Neuronal stem cell (in vitro differentiated cells): ENCODE results near the gene PCF11.
"Not testable (repeated sequence)": the region's sequence is repeated elsewhere in the genome, so short reads cannot be mapped to it uniquely, and the experiment has no call there.

Source experiments
- DNase-seq: peaks from one replicate; pipeline ENCODE4 v3.0.0-alpha.2; 2013; ENCODE audit warnings: low spot score
- H2AFZ ChIP-seq: one replicate; pipeline ENCODE4 v1.6.1; 2013; ENCODE audit warnings: mild to moderate bottlenecking, low read length, inconsistent platforms
- H2AK5ac ChIP-seq: 2 replicates; pipeline ENCODE4 v1.6.1; 2013; ENCODE audit warnings: low read depth, mild to moderate bottlenecking, inconsistent platforms, low read length, moderate library complexity, mixed read lengths
- H2BK120ac ChIP-seq: 2 replicates; pipeline ENCODE4 v1.6.1; 2013; ENCODE audit warnings: low read depth, mild to moderate bottlenecking, inconsistent platforms, low read length, moderate library complexity, mixed read lengths
- H2BK12ac ChIP-seq: one replicate; pipeline ENCODE4 v1.6.1; 2013; ENCODE audit warnings: low read length, inconsistent platforms
- H2BK15ac ChIP-seq: 2 replicates; pipeline ENCODE4 v1.6.1; 2013; ENCODE audit warnings: mild to moderate bottlenecking, low read length, inconsistent platforms, mixed read lengths
- H2BK5ac ChIP-seq: one replicate; pipeline ENCODE4 v1.6.1; 2013; ENCODE audit warnings: inconsistent platforms, mild to moderate bottlenecking, low read length, moderate library complexity
- H3K14ac ChIP-seq: one replicate; pipeline ENCODE4 v1.6.1; 2013; ENCODE audit warnings: low read length, inconsistent platforms
- H3K18ac ChIP-seq: 2 replicates; pipeline ENCODE4 v1.6.1; 2013; ENCODE audit warnings: low read length, inconsistent platforms
- H3K23ac ChIP-seq: 2 replicates; pipeline ENCODE4 v1.6.1; 2013; ENCODE audit warnings: low read depth, mild to moderate bottlenecking, mixed read lengths, low read length, inconsistent platforms; ENCODE audit not compliant: poor library complexity
- H3K27ac ChIP-seq: replicated peaks from 3 replicates; pipeline ENCODE4 v1.5.1; 2013; ENCODE audit warnings: low read length, inconsistent platforms
- H3K27me3 ChIP-seq, 3 experiments: 2 replicates each; pipeline ENCODE4 v1.6.1; 2013; ENCODE audit warnings: low read length in 3 of 3, mild to moderate bottlenecking in 2 of 3, inconsistent platforms in 1 of 3, low read depth in 1 of 3, mixed read lengths in 1 of 3, moderate library complexity in 1 of 3; ENCODE audit not compliant: control insufficient read depth in 3 of 3, insufficient read depth in 3 of 3
- H3K36me3 ChIP-seq, 2 donors: replicated peaks in 1 of 2; 2 replicates each; pipeline ENCODE4 v1.6.1; 2013; ENCODE audit warnings: low read length in 2 of 2; ENCODE audit not compliant: control insufficient read depth in 2 of 2, insufficient read depth in 2 of 2
- H3K4ac ChIP-seq: 2 replicates; pipeline ENCODE4 v1.6.1; 2013; ENCODE audit warnings: inconsistent platforms, mild to moderate bottlenecking, low read length, moderate library complexity
- H3K4me1 ChIP-seq, 2 donors: 1 replicate in 1 of 2; 2 replicates in 1 of 2; pipeline ENCODE4 v1.6.1; 2013; ENCODE audit warnings: low read length in 2 of 2, low read depth in 1 of 2; ENCODE audit not compliant: control insufficient read depth in 2 of 2, insufficient read depth in 1 of 2
- H3K4me2 ChIP-seq: one replicate; pipeline ENCODE4 v1.6.1; 2013; ENCODE audit warnings: mild to moderate bottlenecking, low read length, inconsistent platforms; ENCODE audit not compliant: insufficient read depth, poor library complexity, severe bottlenecking
- H3K4me3 ChIP-seq, 2 donors: 2 replicates each; pipeline ENCODE4 v1.5.1; 2013; ENCODE audit warnings: low read length in 2 of 2, mild to moderate bottlenecking in 2 of 2, inconsistent platforms in 1 of 2, moderate library complexity in 1 of 2
- H3K79me1 ChIP-seq: one replicate; pipeline ENCODE4 v1.6.1; 2013; ENCODE audit warnings: low read depth, mild to moderate bottlenecking, inconsistent platforms, low read length, moderate library complexity
- H3K9ac ChIP-seq: one replicate; pipeline ENCODE4 v1.6.1; 2013; ENCODE audit warnings: mild to moderate bottlenecking, low read depth, low read length, inconsistent platforms; ENCODE audit not compliant: poor library complexity
- H3K9me3 ChIP-seq, 2 donors: replicated peaks in 1 of 2; 2 replicates each; pipeline versions ENCODE3 to v1.6.1; 2013; ENCODE audit warnings: low read length in 2 of 2, mild to moderate bottlenecking in 2 of 2, inconsistent platforms in 1 of 2, low read depth in 1 of 2, mixed read lengths in 1 of 2, moderate library complexity in 1 of 2; ENCODE audit not compliant: control insufficient read depth in 2 of 2, insufficient read depth in 1 of 2
- H4K8ac ChIP-seq: one replicate; pipeline ENCODE4 v1.6.1; 2013; ENCODE audit warnings: low read depth, mild to moderate bottlenecking, inconsistent platforms, low read length, moderate library complexity
- H4K91ac ChIP-seq: one replicate; pipeline ENCODE4 v1.6.1; 2013; ENCODE audit warnings: low read length, low read depth, mild to moderate bottlenecking, inconsistent platforms; ENCODE audit not compliant: poor library complexity
- WGBS, 2 donors: extraction: QIAGEN DNeasy Blood & Tissue Kit; methylation state at CpG; one replicate each; pipeline ENCODE4 v1.1.7; 2013; ENCODE audit warnings: missing lambda C conversion rate in 2 of 2, mixed read lengths in 1 of 2; ENCODE audit not compliant: insufficient read length in 2 of 2, insufficient replicate concordance in 1 of 2; ENCODE audit errors: extremely low coverage in 2 of 2; 5-methylcytosine and 5-hydroxymethylcytosine counted together

PCF11 gene

DNA sequence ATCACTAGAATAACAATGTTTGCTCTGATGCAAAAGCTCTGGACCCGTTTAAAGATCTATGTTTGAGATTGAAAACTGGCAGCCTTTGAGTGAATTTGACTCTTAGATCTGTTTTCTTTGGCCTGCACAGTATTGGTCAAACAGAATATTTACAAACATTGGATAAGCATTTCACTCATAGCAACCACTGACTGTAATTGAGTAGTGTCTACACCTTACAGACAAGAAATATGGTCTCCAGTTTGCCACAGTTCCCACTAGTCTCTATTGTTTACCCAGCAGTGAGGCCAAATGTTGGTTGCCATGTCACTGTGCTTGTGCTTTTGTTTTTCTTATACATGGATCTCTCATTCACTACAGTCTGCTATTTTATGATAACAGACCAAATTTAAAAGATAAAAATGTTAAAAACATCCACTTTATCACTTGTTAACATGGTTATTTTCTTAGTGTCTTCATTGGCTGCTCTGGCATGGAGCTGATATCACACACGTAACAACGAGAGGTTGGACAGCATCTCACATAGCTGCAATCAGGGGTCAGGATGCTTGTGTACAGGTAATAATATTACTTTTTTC, 48.8 kb downstream of the PCF11 start:
- no peak overlapping the region for H3K14ac ChIP-seq
- no peak overlapping the region for H2BK15ac ChIP-seq
- WGBS, 2 donors, result no CpG with 5 or more reads among the region's 3 CpGs
- H3K79me1 ChIP-seq, result no peaks in the 10 kb centered on the region
- H3K9ac ChIP-seq, result no peak overlapping the region
- H3K4me3 ChIP-seq, result no peak overlapping the region
- no peaks in the 10 kb centered on the region for H3K4me1 ChIP-seq
- H3K18ac ChIP-seq, result no peak overlapping the region
- H3K27ac ChIP-seq, result no peak overlapping the region
- no peak overlapping the region for H3K4ac ChIP-seq
- H2AFZ ChIP-seq, result no peak overlapping the region
- no peak for DNase-seq
- H2BK12ac ChIP-seq, result no peak overlapping the region
- H4K91ac ChIP-seq, result no peak overlapping the region
- H3K4me2 ChIP-seq, result no peak overlapping the region
- no peaks in the 10 kb centered on the region for H3K36me3 ChIP-seq
- no peak overlapping the region for H3K23ac ChIP-seq
- H2BK120ac ChIP-seq, result no peak overlapping the region
- H4K8ac ChIP-seq, result no peak overlapping the region
- H2AK5ac ChIP-seq, result no peak overlapping the region
- H3K9me3 ChIP-seq, result no peaks in the 10 kb centered on the region
- H2BK5ac ChIP-seq, result no peak overlapping the region
- no peaks in the 10 kb centered on the region for H3K27me3 ChIP-seq

- Histone ChIP-seq H3K27ac (no peak overlapping the region), H3K18ac (no peak overlapping the region), H4K91ac (no peak overlapping the region), H3K27me3 (no peaks in the 10 kb centered on the region), H3K9ac (no peak overlapping the region), H2AFZ (no peak overlapping the region), H3K14ac (no peak overlapping the region), H3K4me3 (no peak overlapping the region), H2BK15ac (no peak overlapping the region), H3K4me1 (no peaks in the 10 kb centered on the region), H2BK12ac (no peak overlapping the region), H3K36me3 (no peaks in the 10 kb centered on the region), H2AK5ac (no peak overlapping the region), H3K4ac (no peak overlapping the region), H2BK120ac (no peak overlapping the region), H3K23ac (no peak overlapping the region), H4K8ac (no peak overlapping the region), H3K4me2 (no peak overlapping the region), H3K79me1 (no peaks in the 10 kb centered on the region), H3K9me3 (no peaks in the 10 kb centered on the region), H2BK5ac (no peak overlapping the region)
- no peak for DNase-seq
- no CpG with 5 or more reads among the region's 1 CpG for WGBS, 2 donors
Observed at GRCh38 chr11:83206221-83206620, 49.3 kb downstream of the PCF11 start.

- H3K9me3 ChIP-seq, H4K91ac ChIP-seq, H3K79me1 ChIP-seq, H2BK5ac ChIP-seq, H3K4me3 ChIP-seq, H3K23ac ChIP-seq, H2AFZ ChIP-seq, H2BK12ac ChIP-seq, H3K4me1 ChIP-seq, H3K4me2 ChIP-seq, H3K4ac ChIP-seq, H3K36me3 ChIP-seq, H3K9ac ChIP-seq, H3K27me3 ChIP-seq, H3K14ac ChIP-seq, H3K18ac ChIP-seq, DNase-seq, H2BK120ac ChIP-seq, H3K27ac ChIP-seq, H2AK5ac ChIP-seq, H4K8ac ChIP-seq, H2BK15ac ChIP-seq: not testable (repeated sequence)
- no CpG with 5 or more reads among the region's 4 CpGs for WGBS, 2 donors
Observed at GRCh38 chr11:83206771-83207382, 49.9 kb downstream of the PCF11 start.

DNA sequence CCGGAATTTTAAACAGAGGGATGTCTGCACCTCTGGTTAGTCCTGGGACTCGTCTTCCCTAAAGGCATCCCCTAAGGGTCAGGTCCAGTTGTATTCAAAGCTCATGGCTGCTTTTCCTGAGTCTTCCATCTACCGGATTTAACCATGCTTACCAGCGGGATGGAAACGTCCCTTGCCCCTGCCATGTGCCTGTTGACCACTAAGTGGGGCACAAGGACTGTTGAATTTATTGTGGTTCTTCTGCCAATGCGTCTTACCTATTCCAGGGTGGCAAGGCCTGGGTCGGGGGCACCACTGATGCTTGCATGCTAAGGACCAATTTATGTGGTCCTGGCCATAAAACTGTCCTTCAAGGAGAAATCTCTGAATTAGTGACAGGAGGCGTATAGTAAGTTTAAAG, 62.2 kb downstream of the PCF11 start:
- H3K4me1 ChIP-seq, result no peaks in the 10 kb centered on the region
- no CpG with 5 or more reads among the region's 8 CpGs for WGBS, 2 donors
- no peak overlapping the region for H2BK15ac ChIP-seq
- no peaks in the 10 kb centered on the region for H3K27me3 ChIP-seq
- H2BK5ac ChIP-seq, result no peak overlapping the region
- H4K91ac ChIP-seq, result no peak overlapping the region
- no peak overlapping the region for H2AFZ ChIP-seq
- no peak overlapping the region for H3K23ac ChIP-seq
- no peak overlapping the region for H3K27ac ChIP-seq
- DNase-seq, result no peak
- H3K4me2 ChIP-seq, result no peak overlapping the region
- no peak overlapping the region for H3K4ac ChIP-seq
- no peak overlapping the region for H3K18ac ChIP-seq
- H3K14ac ChIP-seq, result no peak overlapping the region
- no peak overlapping the region for H4K8ac ChIP-seq
- H2BK12ac ChIP-seq, result no peak overlapping the region
- no peaks in the 10 kb centered on the region for H3K9me3 ChIP-seq
- H3K4me3 ChIP-seq, result no peak overlapping the region
- no peaks in the 10 kb centered on the region for H3K36me3 ChIP-seq
- no peaks in the 10 kb centered on the region for H3K79me1 ChIP-seq
- H2BK120ac ChIP-seq, result no peak overlapping the region
- H3K9ac ChIP-seq, result no peak overlapping the region
- H2AK5ac ChIP-seq, result no peak overlapping the region
